NCI-H2107 (cell line): ENCODE data around the gene P2RY12.

Experiments
- DNase-seq: peaks from one replicate; lab custom pipeline; 2025; lab: John Stamatoyannopoulos, UW

Gene P2RY12

DNA sequence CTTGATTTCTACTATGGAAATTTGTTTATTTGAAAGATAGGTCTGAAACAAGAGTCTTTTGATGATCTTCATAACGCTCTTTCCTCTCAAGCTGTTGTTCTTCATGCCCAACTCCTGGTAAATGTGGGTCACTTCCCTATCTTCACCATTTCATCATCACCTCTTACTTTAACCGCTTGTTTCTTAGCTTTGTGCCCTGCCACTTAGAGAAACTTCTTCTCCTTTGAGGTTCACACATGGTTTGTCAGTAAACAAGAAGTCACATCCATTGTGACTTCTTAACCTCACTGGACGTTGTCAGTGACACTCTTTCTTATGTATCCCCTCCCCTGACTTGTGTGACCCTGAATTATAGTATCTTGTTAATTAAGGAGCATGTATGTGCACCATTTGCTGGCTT, 38.3 kb downstream of the P2RY12 start:
- no peak for DNase-seq

- no peak for DNase-seq
Measured at GRCh38 chr3:151345859-151346258, 38.7 kb downstream of the P2RY12 start.

DNA sequence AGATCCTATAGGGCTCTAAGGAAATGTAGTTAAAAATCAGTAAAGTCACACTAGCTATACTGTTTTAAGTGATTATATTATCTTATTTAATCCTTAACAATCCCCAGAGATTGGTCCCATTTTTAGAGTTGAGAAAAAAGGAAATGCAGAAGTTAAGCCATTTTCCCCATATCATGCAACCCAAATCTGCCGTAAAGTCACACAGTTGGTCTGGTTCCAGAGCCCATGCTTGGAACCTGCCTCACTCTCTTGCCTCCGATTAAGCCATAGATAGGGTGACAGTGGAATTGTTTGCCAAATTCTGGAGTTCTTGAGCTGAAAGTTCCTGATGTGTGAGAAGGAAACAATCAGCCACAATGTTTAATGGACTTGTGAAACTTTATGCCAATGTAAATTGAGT, 52.9 kb downstream of the P2RY12 start:
- DNase-seq = no peak

GRCh38 chr3:151330899-151331298, 53.7 kb downstream of the P2RY12 start:
- DNase-seq = no peak

DNA sequence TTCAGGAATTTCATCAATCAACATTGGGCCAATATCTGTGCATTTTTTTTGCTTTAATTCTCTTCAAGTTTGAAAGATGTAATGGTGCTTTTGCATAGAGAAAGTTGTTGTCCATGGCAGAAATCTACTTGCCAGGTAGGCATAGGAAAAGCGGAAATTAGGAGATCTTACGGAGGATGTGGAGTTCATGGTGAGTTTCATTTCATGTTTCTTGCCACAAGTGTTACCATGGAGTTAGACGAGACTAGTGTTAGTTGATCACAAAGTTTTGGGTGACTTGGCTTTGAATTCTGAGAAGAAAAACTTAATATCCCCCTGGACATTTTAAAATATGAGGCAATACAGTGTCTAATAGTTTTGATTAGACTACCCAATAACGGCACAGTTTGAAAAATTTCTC, 54.2 kb downstream of the P2RY12 start:
- DNase-seq = no peak

- no peak for DNase-seq
Measured at GRCh38 chr3:151329363-151329762, 55.2 kb downstream of the P2RY12 start, which contains the start of gene P2RY13. P2RY13 (minus strand) TSS chr3:151329549; CDS start chr3:151329528, 21 bp downstream.

DNA sequence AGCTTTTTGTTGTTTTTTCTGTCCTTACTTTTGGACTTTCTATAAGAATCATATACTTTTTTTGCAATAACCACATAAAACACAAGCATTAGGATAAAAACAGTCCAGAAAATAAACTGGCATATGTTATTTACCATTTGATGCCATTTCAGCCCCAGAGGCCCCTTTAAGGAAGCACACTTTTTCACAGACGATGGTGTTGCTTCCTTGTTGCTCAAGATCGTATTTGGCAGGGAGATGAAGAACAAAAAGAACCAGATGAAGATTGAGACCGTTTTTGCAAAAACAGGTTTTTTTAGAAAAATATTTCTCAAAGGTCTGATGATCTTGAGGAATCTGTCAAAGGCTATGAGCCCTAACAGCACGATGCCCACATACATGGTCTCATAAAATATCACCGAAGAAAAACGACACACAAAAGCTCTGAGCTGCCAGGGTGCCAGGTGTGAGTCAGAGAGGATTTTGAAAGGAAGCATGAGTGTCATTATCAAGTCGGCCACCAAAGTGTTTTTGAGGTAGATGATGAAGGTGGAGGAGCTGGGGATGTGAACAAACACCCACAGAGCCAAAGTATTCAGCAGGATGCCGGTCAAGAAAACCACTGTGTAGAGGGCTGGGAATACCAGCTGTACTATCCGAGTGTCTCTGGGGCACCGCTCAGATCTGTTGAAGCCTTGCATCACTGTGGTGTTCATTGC, 56.1 kb downstream of the P2RY12 start:
- peak; percentile 34 for DNase-seq

- DNase-seq = no peak
Measured at GRCh38 chr3:151327571-151328198, 56.9 kb downstream of the P2RY12 start.

- no peak for DNase-seq
Measured at GRCh38 chr3:151322511-151322910, 62.0 kb downstream of the P2RY12 start.

- DNase-seq = no peak
Measured at GRCh38 chr3:151321526-151321925, 63.0 kb downstream of the P2RY12 start.

DNA sequence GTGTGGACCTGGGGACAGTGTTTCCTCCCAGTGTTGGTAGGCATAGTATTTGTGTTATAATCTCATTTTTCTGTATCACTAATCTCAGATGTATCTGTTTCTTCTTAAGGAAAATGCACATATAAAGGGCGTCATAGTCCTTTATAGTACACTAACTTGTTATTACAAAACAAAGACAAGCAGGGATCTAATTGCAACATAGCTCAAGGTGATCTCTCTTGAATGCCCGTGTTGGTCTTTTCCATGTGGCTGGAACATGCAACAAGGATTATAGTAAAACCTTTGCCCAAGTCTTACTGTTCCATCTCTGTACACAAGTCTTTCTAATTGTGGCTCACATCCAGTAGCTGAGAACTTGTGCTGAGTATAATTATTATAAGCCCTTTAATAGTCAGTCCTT, 64.4 kb downstream of the P2RY12 start:
- DNase-seq = no peak

GRCh38 chr3:151319628-151320027, 64.9 kb downstream of the P2RY12 start:
- no peak for DNase-seq

DNA sequence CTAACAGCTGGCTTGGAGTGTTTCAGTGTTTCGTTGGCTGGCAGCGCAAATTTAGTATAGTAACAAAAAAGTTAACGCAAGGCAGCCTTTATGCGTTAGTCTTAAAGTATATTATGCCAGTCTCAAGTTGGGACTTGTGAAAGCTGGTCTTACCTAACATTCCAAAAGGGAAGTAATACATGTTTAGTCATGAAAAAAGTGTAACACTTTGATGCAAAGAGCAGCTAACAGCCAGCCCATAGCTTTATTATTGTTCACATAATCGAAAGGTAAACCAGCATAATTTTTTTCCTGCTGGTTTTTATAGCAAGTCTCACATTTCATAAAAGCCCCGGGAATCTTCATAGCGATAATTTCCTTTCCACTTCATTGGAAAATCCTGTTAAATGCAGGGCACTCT, 65.6 kb downstream of the P2RY12 start:
- no peak for DNase-seq

DNA sequence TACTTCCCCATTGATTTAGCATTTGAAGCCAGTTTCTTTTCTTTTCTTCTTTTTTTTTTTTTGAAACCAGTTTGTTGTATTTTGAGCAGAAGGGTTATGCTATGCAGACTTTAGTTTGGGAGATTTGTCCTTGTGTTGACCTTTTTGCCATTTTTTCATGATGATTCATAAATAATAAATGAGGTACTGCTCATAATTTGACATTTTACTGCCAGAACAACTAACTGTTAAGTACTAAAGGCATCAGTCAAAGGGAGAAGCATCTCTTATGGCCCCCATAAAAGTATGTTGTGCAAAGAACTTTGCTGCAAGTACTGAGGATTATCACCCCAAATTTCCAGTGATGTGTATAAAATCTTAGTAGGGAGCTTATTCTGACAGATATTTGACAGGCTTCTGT, 66.2 kb downstream of the P2RY12 start:
- no peak for DNase-seq

GRCh38 chr3:151316267-151316991, 68.1 kb downstream of the P2RY12 start, which contains the start of gene GPR87:
GPR87 (minus strand) TSS chr3:151316820; CDS start chr3:151300100, 16,720 bp downstream.
- no peak for DNase-seq

GRCh38 chr3:151315846-151316245, 68.7 kb downstream of the P2RY12 start:
- no peak for DNase-seq

DNA sequence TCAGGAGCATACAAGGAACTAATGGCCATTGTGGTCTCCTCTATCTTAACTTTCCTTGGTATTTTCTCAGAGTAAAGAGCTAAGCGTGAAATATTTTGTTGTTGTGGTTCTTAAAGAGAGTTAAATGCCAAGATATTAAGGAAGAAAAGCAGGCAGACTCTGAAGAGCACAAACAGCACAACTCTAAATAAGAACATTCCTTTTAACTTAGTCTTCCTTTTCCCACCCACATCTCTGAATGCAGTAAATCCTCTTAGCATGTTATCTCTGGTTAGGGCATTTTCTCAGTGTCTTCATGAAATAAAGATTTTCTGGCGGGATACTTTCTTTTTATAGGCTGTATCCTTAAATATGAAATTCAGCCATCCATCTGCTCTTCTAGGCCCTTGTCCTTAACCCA, 69.4 kb downstream of the P2RY12 start:
- no peak for DNase-seq

- no peak for DNase-seq
Measured at GRCh38 chr3:151314593-151314992, 70.0 kb downstream of the P2RY12 start.

DNA sequence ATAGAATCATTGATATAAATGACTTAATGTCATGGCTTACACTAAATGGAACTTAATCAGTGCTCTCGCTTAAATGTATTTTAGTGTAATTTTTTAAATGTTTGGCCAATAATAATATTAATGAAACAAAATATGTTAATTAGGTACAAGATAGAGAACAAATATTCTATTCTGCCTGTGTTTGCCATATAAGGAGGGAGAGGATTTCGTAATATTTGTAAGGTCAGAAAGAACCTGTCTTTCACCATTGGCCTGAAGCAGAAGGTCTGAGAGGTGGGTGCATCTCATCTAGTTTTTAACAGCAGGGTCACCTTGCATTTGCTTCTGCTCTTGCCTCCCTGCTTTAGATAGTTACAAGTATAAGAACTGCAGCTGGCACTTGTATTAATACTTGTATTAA, 70.4 kb downstream of the P2RY12 start:
- DNase-seq = no peak

- no peak for DNase-seq
Measured at GRCh38 chr3:151312972-151313371, 71.6 kb downstream of the P2RY12 start.

DNA sequence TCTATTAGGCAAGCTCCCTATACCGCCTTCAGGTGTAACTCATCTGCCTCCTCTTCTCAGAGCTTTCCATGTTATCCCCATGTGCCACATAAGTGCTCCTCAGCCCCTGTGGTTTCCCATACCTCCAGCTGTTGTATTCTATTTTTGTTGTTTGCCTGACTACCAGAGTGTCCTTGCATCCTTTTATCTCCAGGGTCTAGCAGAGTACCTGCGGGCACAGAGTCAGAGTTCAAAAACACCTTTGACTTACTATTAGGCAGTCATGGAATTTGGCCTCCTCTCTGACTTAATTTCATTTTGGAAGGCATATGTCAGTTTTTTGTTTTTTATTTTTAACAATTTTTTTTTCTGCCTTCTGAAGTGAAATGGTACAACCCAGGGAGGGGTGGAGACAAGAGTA, 75.0 kb downstream of the P2RY12 start:
- DNase-seq = no peak

- no peak for DNase-seq
Measured at GRCh38 chr3:151307583-151308488, 76.7 kb downstream of the P2RY12 start.
